ENCODE data around the gene DPP6. TPM values are rescaled to one million over a fixed set of nuclear protein-coding genes. Genes with fewer than 3 reads are reported as not detected.

DPP6 gene
- total RNA-seq, 1 experiment from 2014 or later = not detected

GRCh38 chr7:154682003-154682402 is 629.8 kb downstream of the DPP6 start:
- BruUV-seq (replicated peaks) = no TSS peak
- H3K9me3 ChIP-seq (ENCODE audit: low read depth, low read length, poor library complexity, severe bottlenecking) = no peaks in the 10 kb centered on the region
- H3K27me3 ChIP-seq (replicated peaks; ENCODE audit: insufficient read depth, low read depth, low read length, poor library complexity) = no peaks in the 10 kb centered on the region
- POLR2A ChIA-PET (ENCODE audit: low non-redundant PET) = no interaction called here
- H3K4me3 ChIP-seq (ENCODE audit: low read depth, low read length, poor library complexity, severe bottlenecking) = no peak overlapping the region
- CTCF ChIA-PET = no interaction called here
- no peaks in the 10 kb centered on the region for H3K4me1 ChIP-seq (ENCODE audit: insufficient read depth, low read length, poor library complexity, severe bottlenecking)
- DNase-seq (ENCODE audit: low spot score) = no peak
- TF ChIP-seq, protein P1, sequence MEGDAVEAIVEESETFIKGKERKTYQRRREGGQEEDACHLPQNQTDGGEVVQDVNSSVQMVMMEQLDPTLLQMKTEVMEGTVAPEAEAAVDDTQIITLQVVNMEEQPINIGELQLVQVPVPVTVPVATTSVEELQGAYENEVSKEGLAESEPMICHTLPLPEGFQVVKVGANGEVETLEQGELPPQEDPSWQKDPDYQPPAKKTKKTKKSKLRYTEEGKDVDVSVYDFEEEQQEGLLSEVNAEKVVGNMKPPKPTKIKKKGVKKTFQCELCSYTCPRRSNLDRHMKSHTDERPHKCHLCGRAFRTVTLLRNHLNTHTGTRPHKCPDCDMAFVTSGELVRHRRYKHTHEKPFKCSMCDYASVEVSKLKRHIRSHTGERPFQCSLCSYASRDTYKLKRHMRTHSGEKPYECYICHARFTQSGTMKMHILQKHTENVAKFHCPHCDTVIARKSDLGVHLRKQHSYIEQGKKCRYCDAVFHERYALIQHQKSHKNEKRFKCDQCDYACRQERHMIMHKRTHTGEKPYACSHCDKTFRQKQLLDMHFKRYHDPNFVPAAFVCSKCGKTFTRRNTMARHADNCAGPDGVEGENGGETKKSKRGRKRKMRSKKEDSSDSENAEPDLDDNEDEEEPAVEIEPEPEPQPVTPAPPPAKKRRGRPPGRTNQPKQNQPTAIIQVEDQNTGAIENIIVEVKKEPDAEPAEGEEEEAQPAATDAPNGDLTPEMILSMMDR (conservative IDR thresholded peaks at IDR 0.05; ENCODE audit: low read depth, low read length) = no peak
- no peak for TF ChIP-seq EZH2 (IDR thresholded peaks at IDR 0.05; ENCODE audit: borderline replicate concordance, low read depth, low read length, poor library complexity, severe bottlenecking)
- no peak overlapping the region for H3K27ac ChIP-seq (ENCODE audit: low read depth, low read length, poor library complexity, severe bottlenecking)
- no peaks in the 10 kb centered on the region for H3K36me3 ChIP-seq (ENCODE audit: insufficient read depth, low read length, poor library complexity, severe bottlenecking)
- intact Hi-C loops (cut with micrococcal nuclease; ENCODE audit: unreplicated experiment) = no loop called here

- BruUV-seq (replicated peaks) = no TSS peak
- ChIA-PET POLR2A (ENCODE audit: low non-redundant PET) (no interaction called here), CTCF (no interaction called here)
- H3K27ac ChIP-seq (ENCODE audit: low read depth, low read length, poor library complexity, severe bottlenecking) = no peak overlapping the region
- no peaks in the 10 kb centered on the region for H3K4me1 ChIP-seq (ENCODE audit: insufficient read depth, low read length, poor library complexity, severe bottlenecking)
- no peak for DNase-seq (ENCODE audit: low spot score)
- no peak overlapping the region for H3K4me3 ChIP-seq (ENCODE audit: low read depth, low read length, poor library complexity, severe bottlenecking)
- no peak for TF ChIP-seq EZH2 (IDR thresholded peaks at IDR 0.05; ENCODE audit: borderline replicate concordance, low read depth, low read length, poor library complexity, severe bottlenecking)
- TF ChIP-seq, protein P1 (conservative IDR thresholded peaks at IDR 0.05; ENCODE audit: low read depth, low read length) = no peak
- H3K36me3 ChIP-seq (ENCODE audit: insufficient read depth, low read length, poor library complexity, severe bottlenecking) = no peaks in the 10 kb centered on the region
- intact Hi-C loops (cut with micrococcal nuclease; ENCODE audit: unreplicated experiment) = no loop called here
- no peaks in the 10 kb centered on the region for H3K9me3 ChIP-seq (ENCODE audit: low read depth, low read length, poor library complexity, severe bottlenecking)
- H3K27me3 ChIP-seq (replicated peaks; ENCODE audit: insufficient read depth, low read depth, low read length, poor library complexity) = no peaks in the 10 kb centered on the region
Observed at GRCh38 chr7:154684666-154685563, 632.7 kb downstream of the DPP6 start.

DNA sequence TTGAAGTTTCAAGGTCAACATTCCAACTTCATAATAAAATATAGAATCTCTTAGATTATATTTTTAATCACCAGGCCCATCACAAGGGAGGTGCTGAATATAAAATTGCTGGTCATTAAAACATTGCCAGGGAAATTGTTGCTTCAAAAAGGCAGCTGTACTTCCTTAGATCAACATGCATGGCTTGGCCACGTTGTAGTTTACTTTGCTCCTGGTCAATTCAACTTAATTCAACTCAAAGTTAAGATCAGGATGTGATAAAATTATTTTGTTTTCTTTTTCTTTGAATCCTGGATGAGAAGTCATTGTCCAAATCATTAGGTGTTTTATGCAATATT is 633.3 kb downstream of the DPP6 start:
- Histone ChIP-seq H3K27me3 (replicated peaks; ENCODE audit: insufficient read depth, low read depth, low read length, poor library complexity) (no peaks in the 10 kb centered on the region), H3K36me3 (ENCODE audit: insufficient read depth, low read length, poor library complexity, severe bottlenecking) (no peaks in the 10 kb centered on the region), H3K4me3 (ENCODE audit: low read depth, low read length, poor library complexity, severe bottlenecking) (no peak overlapping the region), H3K27ac (ENCODE audit: low read depth, low read length, poor library complexity, severe bottlenecking) (no peak overlapping the region), H3K4me1 (ENCODE audit: insufficient read depth, low read length, poor library complexity, severe bottlenecking) (no peaks in the 10 kb centered on the region), H3K9me3 (ENCODE audit: low read depth, low read length, poor library complexity, severe bottlenecking) (no peaks in the 10 kb centered on the region)
- no peak for DNase-seq (ENCODE audit: low spot score)
- ChIA-PET CTCF (no interaction called here), POLR2A (ENCODE audit: low non-redundant PET) (no interaction called here)
- no peak for TF ChIP-seq EZH2 (IDR thresholded peaks at IDR 0.05; ENCODE audit: borderline replicate concordance, low read depth, low read length, poor library complexity, severe bottlenecking)
- TF ChIP-seq, protein P1 (conservative IDR thresholded peaks at IDR 0.05; ENCODE audit: low read depth, low read length) = no peak
- intact Hi-C loops (cut with micrococcal nuclease; ENCODE audit: unreplicated experiment) = no loop called here
- BruUV-seq (replicated peaks) = no TSS peak

Measured in A673 (cell line).